Stimulated activated naive CD8-positive, alpha-beta T cell treated with anti-CD3 and anti-CD28 coated beads, Interleukin-15, Interleukin-2, amounts not matched to agents 100 U/mL and 50 U/mL, for 24 hours (primary cell): ENCODE measurements around the gene LRMDA.

Source experiments
- ATAC-seq: fragments of 150-1000 bp; cut with Tn5 transposase; one replicate; pipeline ENCODE4 v1.10.0; 2021
- DNase-seq: peaks from one replicate; pipeline ENCODE4 v3.0.0; 2021

The LRMDA gene

GRCh38 chr10:75928231-75928630 lies 496.8 kb downstream of the LRMDA start:
- no peak for ATAC-seq
- no peak for DNase-seq

- ATAC-seq (no peak), DNase-seq (no peak)
These were observed 498.3 kb downstream of the LRMDA start for GRCh38 chr10:75929630-75930161.

DNA sequence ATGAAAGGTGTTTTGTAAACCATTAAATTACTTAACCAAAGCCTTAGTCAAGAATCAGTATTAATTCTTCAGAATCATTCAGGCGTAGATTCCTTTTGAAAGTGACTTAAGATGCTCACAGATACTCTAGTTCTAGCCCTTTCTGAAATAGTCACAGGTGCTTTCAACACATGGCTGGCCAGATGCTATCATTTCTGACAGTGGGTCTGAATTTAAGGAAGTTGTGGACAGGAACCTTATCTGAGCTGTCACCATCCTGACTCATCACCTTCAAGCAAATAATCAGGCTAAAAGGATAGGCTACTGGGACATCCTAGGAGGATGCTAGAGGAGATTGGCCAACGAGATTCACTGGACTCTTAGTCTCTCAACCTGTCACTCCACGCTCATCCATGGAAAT lies 501.5 kb downstream of the LRMDA start:
- no peak for DNase-seq
- no peak for ATAC-seq

- ATAC-seq (no peak), DNase-seq (no peak)
These were observed 503.8 kb downstream of the LRMDA start for GRCh38 chr10:75935240-75935639.

- ATAC-seq = no peak
These were observed 504.4 kb downstream of the LRMDA start for GRCh38 chr10:75935650-75936400.

DNA sequence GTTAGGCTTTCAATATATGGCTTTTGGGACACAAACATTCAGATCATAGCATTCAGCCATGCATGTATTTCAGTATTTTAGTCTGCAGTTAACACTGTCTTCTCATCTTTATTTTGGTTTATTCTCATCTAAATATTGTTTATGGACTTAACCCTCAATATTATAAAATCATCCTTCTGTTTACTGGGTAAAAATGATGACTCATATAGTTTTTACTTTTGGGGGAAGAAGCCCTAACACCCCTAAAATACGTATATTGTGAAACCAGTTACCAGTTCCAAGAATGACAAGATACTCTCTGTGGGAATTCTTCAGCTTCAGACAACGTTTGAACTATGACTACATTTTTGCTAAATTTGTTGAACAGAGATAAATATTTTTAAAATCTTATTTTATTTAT lies 505.4 kb downstream of the LRMDA start:
- ATAC-seq (no peak), DNase-seq (no peak)

More at GRCh38 chr10:75935650-75936400, 504.4 kb downstream of the LRMDA start:
- no peak for DNase-seq

GRCh38 chr10:75937823-75938222 lies 506.4 kb downstream of the LRMDA start:
- DNase-seq (no peak), ATAC-seq (no peak)

DNA sequence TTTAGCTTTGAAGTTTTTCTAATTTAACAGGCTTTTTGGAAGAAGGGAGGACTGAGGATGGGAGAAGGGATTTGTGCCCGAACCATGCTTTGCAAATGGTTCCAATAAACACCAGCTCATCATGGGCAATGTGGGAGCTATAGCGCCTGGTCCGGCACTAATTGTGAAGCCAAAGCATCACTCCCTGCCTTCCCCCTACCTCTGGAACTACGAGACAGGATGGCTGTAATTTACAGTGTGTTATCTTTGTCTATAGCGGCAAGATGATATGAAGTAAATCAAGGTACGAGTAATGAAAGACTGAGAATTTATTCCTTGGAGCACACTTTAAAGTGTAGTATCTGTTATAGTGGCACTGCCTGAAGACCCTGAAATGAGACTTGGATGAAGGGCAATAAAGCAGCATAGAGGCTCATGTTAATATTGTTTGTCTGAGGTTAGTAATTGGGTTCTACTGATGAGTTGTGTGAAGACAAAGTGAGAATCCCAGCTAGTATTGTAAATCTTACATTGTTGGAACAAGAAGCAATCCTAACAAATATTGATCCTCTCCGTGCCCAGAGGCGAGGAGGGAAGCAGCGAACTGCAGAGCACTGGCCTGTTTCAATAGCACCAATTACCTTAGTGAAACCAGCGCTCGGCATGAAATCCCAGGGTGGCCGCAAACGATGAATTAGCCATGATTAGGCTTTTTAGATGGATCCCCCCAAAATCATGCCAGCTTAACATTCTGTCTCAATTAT lies 507.1 kb downstream of the LRMDA start:
- DNase-seq (no peak), ATAC-seq (no peak)

GRCh38 chr10:75939541-75939940 lies 508.1 kb downstream of the LRMDA start:
- DNase-seq = no peak
- ATAC-seq = no peak

DNA sequence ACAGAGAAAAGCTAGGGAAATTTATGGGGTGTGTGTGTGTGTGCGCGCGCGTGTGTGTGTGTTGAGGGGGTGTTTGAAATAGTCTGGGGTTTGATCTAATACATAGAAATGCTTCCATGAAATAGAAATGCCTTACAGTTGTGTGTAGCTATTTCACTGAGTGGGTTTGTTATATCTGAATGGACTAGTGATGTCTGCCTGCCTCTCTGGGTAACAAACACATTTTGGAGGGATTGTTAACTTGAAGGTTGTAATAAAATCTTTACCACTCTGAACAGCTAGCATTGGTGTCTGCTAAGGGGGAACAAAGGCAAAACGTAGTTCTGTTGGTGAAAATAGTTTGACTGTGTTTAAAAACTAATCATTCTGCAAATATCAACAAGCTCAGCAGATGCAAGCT lies 509.3 kb downstream of the LRMDA start:
- no peak for DNase-seq
- no peak for ATAC-seq

GRCh38 chr10:75941223-75941801 lies 509.9 kb downstream of the LRMDA start:
- no peak for DNase-seq
- no peak for ATAC-seq

GRCh38 chr10:75944061-75944460 lies 512.6 kb downstream of the LRMDA start:
- ATAC-seq (no peak), DNase-seq (no peak)

DNA sequence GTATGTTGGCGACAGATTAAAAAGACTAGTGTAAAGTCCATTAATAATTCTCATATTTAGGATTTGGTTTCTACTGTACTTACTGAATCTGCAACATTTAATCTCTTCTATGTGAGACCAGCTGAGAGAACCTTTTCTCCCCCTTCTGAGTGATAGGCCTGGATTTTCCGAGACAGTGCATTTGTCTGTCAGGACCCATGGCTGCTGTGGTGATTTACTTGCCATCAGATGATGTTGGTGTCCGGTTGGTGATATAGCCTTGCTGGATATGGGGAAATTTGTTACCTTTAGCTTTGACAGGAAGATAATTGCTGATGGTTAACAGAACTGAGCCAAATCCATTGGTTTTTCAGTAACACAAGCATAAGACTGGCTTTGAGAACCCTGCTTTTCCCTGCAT lies 517.2 kb downstream of the LRMDA start:
- ATAC-seq (no peak), DNase-seq (no peak)

- no peak for DNase-seq
- ATAC-seq = no peak
These were observed 518.9 kb downstream of the LRMDA start for GRCh38 chr10:75950307-75950706.

GRCh38 chr10:75950997-75951589 lies 519.7 kb downstream of the LRMDA start:
- ATAC-seq = no peak

DNA sequence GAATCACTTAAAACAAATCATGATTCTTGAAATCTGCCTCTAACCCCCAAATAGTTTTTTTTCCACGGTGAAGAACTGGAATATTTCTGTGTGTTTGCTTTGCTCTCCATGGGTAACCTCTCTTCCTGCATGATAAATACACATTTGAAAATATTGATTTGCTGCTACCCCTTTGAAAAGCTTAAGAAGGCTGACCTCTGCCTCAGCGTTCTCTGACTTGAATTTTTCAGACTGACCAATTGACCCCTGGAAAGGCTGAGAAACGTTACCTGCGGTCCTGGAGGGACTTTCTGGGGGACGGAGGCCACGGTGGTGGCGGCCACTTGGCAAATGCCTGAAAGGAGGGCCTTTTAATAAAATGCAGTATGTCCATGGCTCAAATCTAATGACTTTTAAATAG lies 520.2 kb downstream of the LRMDA start:
- DNase-seq (no peak), ATAC-seq (no peak)

More at GRCh38 chr10:75950997-75951589, 519.7 kb downstream of the LRMDA start:
- DNase-seq = no peak

DNA sequence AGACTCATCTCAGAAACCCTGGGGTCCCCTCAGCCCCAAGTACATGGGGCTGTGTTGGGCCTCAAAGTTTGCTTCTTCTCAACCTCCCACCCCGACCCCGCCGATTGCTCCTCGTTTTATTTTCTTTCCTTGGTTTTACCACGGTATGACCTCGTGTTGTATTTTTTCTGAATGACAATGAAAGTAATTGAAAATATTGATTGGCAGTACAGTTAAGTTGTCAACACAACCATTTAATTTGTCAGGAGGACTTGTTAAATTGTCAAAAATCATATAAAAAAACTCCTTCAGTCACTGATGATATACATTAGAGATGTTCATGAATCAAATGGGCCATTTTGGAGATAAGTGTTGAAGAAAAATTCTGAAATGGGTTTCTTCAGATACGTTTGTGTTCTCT lies 520.7 kb downstream of the LRMDA start:
- DNase-seq = no peak
- ATAC-seq = no peak

GRCh38 chr10:75954486-75954885 lies 523.1 kb downstream of the LRMDA start:
- no peak for ATAC-seq
- no peak for DNase-seq

DNA sequence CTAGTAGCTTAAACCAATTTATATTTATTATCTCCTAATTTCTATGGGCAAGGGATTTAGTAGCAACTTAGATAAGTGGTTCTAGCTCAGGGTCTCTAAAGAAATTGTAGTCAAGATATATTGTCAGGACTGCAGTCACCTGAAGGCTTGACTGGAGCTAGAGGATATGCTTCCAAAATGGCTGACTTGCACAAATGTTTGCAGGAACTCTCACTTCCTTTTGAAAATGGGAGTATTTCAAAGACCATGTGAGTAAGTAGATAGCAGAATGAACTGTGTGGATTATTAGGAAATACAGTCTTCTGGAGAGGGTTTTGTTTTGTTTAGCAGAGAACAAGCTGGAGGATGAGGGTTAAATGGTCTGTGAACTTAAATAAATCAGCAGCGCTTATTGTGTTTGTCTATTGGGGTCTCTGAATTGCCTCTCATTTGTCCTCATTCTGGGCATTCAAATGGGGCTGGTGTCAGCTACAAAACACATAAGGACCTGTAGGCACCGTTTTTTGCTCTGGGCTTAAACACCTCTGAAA lies 524.6 kb downstream of the LRMDA start:
- no peak for ATAC-seq
- DNase-seq = no peak

DNA sequence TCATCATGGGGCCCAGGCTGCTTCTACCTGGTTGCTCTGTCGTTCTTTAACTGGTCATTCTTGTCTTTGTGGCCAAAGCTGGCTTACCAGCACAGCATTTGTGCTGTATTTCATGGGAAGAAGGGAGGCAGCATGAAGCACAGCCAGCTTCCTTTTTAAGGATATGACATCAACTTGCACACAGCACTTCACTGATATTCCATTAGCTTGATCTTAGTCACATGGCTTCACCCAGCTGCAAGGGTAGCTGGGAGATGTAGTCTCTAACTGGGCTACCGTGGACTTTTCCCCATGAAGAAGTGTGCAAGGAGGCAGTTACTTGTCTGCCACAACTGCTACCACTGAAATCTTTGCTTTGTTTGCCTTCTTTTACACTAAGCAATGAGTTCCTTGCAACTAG lies 525.2 kb downstream of the LRMDA start:
- no peak for ATAC-seq
- no peak for DNase-seq

DNA sequence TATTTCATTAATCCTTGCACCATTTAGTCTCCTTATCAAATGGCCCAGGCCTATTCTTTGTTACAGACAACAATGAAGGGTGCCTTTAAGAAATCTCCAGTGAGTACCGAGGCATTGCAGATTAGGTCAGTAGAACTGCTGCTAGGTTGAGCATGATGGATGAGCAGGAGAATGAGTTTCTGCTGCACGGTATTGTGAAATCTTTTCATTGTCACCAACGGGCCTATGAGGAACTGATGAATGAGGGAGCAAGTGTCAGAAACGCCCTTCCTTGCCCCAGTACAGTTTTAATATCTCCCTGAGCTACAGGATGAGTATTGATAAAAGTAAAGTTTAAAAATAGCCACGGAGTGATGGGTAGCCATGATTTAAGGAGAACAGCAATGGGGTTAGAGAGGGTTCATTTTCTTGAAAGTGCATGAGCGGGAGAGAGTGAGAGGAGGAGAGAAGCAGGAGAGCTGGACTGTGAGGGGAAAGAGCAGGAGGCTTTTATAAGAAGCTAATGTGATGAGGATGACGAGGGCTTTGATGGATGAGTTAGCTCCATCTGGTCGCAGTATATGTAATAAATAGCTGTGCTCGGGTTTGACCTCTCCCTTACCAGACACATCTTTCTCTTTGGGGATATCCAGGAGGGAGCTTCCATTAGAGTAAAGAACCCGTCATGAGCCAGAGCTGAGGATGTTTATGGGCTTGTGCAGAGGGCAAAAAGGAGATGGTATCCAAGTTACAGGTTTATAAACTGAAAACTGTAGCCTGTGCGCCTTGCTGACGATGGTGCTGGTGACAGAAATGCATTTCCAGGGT lies 526.1 kb downstream of the LRMDA start:
- no peak for ATAC-seq
- DNase-seq = no peak

- DNase-seq (no peak), ATAC-seq (no peak)
These were observed 527.8 kb downstream of the LRMDA start for GRCh38 chr10:75959209-75959608.
